Globus pallidus (tissue), 1 donor: ENCODE measurements around the gene CTNNA2.

ENCODE experiments used
- DNase-seq: peaks from one replicate; pipeline ENCODE4 v3.0.0-alpha.2; 2015; ENCODE audit warnings: low spot score

The CTNNA2 gene

GRCh38 chr2:79789811-79790210, 277.0 kb downstream of the CTNNA2 start:
- DNase-seq, result no peak

- DNase-seq, result no peak
Measured at GRCh38 chr2:79792090-79792489, 279.2 kb downstream of the CTNNA2 start.

GRCh38 chr2:79793006-79793405, 280.2 kb downstream of the CTNNA2 start:
- DNase-seq, result peak; percentile 54

- DNase-seq, result no peak
Measured at GRCh38 chr2:79796641-79797040, 283.8 kb downstream of the CTNNA2 start.

GRCh38 chr2:79798776-79799175, 285.9 kb downstream of the CTNNA2 start:
- DNase-seq, result no peak

GRCh38 chr2:79799729-79800128, 286.9 kb downstream of the CTNNA2 start:
- DNase-seq, result no peak

- DNase-seq, result no peak
Measured at GRCh38 chr2:79801082-79801481, 288.2 kb downstream of the CTNNA2 start.

- no peak for DNase-seq
Measured at GRCh38 chr2:79817288-79817687, 304.4 kb downstream of the CTNNA2 start.

- no peak for DNase-seq
Measured at GRCh38 chr2:79820281-79820680, 307.4 kb downstream of the CTNNA2 start.

- no peak for DNase-seq
Measured at GRCh38 chr2:79822136-79822535, 309.3 kb downstream of the CTNNA2 start.

GRCh38 chr2:79824086-79824786, 311.4 kb downstream of the CTNNA2 start:
- no peak for DNase-seq

- no peak for DNase-seq
Measured at GRCh38 chr2:79827881-79828280, 315.0 kb downstream of the CTNNA2 start.

GRCh38 chr2:79830501-79830900, 317.6 kb downstream of the CTNNA2 start:
- no peak for DNase-seq

- peak; percentile 52 for DNase-seq
Measured at GRCh38 chr2:79831961-79832360, 319.1 kb downstream of the CTNNA2 start.

GRCh38 chr2:79832511-79833234, 319.8 kb downstream of the CTNNA2 start:
- DNase-seq, result peak; percentile 92

- DNase-seq, result peak; percentile 60
Measured at GRCh38 chr2:79833235-79833878, 320.5 kb downstream of the CTNNA2 start.

- no peak for DNase-seq
Measured at GRCh38 chr2:79835911-79836310, 323.1 kb downstream of the CTNNA2 start.

GRCh38 chr2:79844011-79844410, 331.2 kb downstream of the CTNNA2 start:
- no peak for DNase-seq

GRCh38 chr2:79846878-79847277, 334.0 kb downstream of the CTNNA2 start:
- no peak for DNase-seq

GRCh38 chr2:79849241-79849640, 336.4 kb downstream of the CTNNA2 start:
- DNase-seq, result no peak

- no peak for DNase-seq
Measured at GRCh38 chr2:79849949-79850348, 337.1 kb downstream of the CTNNA2 start.

GRCh38 chr2:79850912-79851311, 338.1 kb downstream of the CTNNA2 start:
- DNase-seq, result no peak
